ENCODE measurements around the gene SESN1.

GRCh38 chr6:108961985-108962384 is 132.7 kb downstream of the SESN1 start:
- TF ChIP-seq CTCF (IDR thresholded peaks at IDR 0.05; ENCODE audit: insufficient read depth, low read length) (no peak), POLR2AphosphoS5 (IDR thresholded peaks at IDR 0.05; ENCODE audit: low read depth) (no peak), GABPA (IDR thresholded peaks at IDR 0.05; ENCODE audit: low read depth) (no peak)

Data from HL-60 (cell line).